ENCODE results near the gene PRKRIP1. TPM values are rescaled to one million over a fixed set of nuclear protein-coding genes. Genes with fewer than 3 reads are reported as not detected.

PRKRIP1 gene
- total and polyA plus RNA-seq, 2 experiments from 2014 or later = 25.5 to 29.1 TPM

DNA sequence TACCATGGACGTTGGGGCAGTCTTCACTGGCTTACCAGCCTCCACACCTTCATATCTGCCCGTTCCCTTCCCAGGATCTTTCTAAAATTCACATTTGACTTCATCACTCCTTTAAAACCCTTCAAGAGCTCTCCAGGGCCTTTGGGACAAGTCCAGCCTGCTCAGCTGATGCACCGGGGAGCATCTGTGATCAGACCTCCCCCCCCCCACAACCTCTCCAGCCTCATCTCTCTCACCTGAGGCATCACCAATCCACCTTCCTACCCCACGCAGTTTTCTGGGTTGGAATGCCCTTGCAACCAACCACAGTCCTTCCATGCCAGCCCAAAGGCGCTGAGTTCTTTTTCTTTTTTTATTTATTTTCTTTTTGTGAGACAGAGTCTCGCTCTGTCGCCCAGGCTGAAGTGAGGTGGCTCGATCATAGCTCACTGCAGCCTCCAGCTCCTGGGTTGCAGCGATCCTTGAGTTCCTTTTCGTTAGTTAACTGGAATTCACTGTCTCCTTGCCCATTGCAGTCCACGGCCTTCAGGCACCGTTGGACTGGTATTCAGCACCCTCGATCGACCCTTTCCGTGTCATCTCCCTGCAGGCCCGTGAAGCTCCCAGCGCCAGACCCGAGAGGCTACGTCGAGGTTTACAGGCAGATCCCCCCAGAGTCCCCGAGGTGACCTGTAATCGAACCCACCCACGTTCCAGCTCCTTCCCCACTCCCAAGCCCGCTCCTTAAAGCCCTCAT, 67.8 kb downstream of the PRKRIP1 start:
- peaks cover 16% of the 10 kb centered on the region for H3K27me3 Mint-ChIP-seq (ENCODE audit: insufficient read depth, low read depth, poor library complexity)
- H3K36me3 Mint-ChIP-seq (ENCODE audit: low read depth) = peaks cover 16% of the 10 kb centered on the region
- H2AFZ ChIP-seq = peak overlapping the region; percentile 100
- H3K36me3 ChIP-seq (ENCODE audit: insufficient read depth) = no peaks in the 10 kb centered on the region
- peaks cover 18% of the 10 kb centered on the region for H3K4me1 Mint-ChIP-seq
- no peaks in the 10 kb centered on the region for H3K27me3 ChIP-seq (ENCODE audit: insufficient read depth)
- peak overlapping the region; percentile 98 for H3K4me2 ChIP-seq
- H3K9me2 ChIP-seq (ENCODE audit: insufficient read depth) = no peaks in the 10 kb centered on the region
- H3K79me2 ChIP-seq (replicated peaks; ENCODE audit: insufficient read depth) = peaks cover 21% of the 10 kb centered on the region
- TF ChIP-seq POLR2AphosphoS5 (IDR thresholded peaks at IDR 0.05; ENCODE audit: low read depth) = no peak
- TF ChIP-seq JUNB (IDR thresholded peaks at IDR 0.05; ENCODE audit: unreplicated experiment) = no peak
- no peak for TF ChIP-seq EZH2phosphoT487 (IDR thresholded peaks at IDR 0.05; ENCODE audit: unreplicated experiment)
- TF ChIP-seq EZH2 (IDR thresholded peaks at IDR 0.05; ENCODE audit: low read depth, unreplicated experiment) = no peak
- no peak for TF ChIP-seq CREB1 (CRISPR knock-in tag; IDR thresholded peaks at IDR 0.05; ENCODE audit: low read depth)
- TF ChIP-seq ZNF462 (CRISPR knock-in tag; IDR thresholded peaks at IDR 0.05) = no peak
- no peak for TF ChIP-seq REST (IDR thresholded peaks at IDR 0.05; ENCODE audit: unreplicated experiment)
- no peak for TF ChIP-seq NANOG (IDR thresholded peaks at IDR 0.05; ENCODE audit: borderline replicate concordance)
- no peak for TF ChIP-seq ZNF114 (CRISPR knock-in tag; IDR thresholded peaks at IDR 0.05)
- no peak for TF ChIP-seq STAT1 (IDR thresholded peaks at IDR 0.05; ENCODE audit: unreplicated experiment)
- TF ChIP-seq ZNF331 (CRISPR knock-in tag; IDR thresholded peaks at IDR 0.05; ENCODE audit: low read depth) = no peak
- no peak for TF ChIP-seq ETS1 (IDR thresholded peaks at IDR 0.05)
- no peak for TF ChIP-seq CTCF (conservative IDR thresholded peaks at IDR 0.05; ENCODE audit: low read depth in 2 of 2)
- H3K9me3 Mint-ChIP-seq = peaks cover 3% of the 10 kb centered on the region; the same call in 1 of the 3 replicates
- H3K4me3 ChIP-seq = peak overlapping the region; percentile 99
- H3K27ac Mint-ChIP-seq = peak overlapping the region; percentile 88
- peak; percentile 6 for ATAC-seq
- no peak for DNase-seq (ENCODE audit: low spot score)
- H3K4me3 Mint-ChIP-seq = peak overlapping the region; percentile 98
- H3K27ac ChIP-seq (ENCODE audit: low read depth) = no peak overlapping the region
- H3K4me1 ChIP-seq (ENCODE audit: insufficient read depth) = 0 out of 2 replicates have a peak, but pooled peaks cover 11% of the 10 kb centered on the region
- no peaks in the 10 kb centered on the region for H4K20me1 ChIP-seq (replicated peaks; ENCODE audit: insufficient read depth)
- peaks cover 6% of the 10 kb centered on the region; the same call in 1 of the 2 replicates for H3F3A ChIP-seq (replicated peaks; ENCODE audit: low read depth)

All from GM23338 (cell line).